GM18951 (cell line): ENCODE data around the gene TFB2M.
"Not testable (repeated sequence)": the region's sequence is repeated elsewhere in the genome, so short reads cannot be mapped to it uniquely, and the experiment has no call there.

Experiments used
- POLR2A ChIP-seq: IDR thresholded peaks from 4 replicates; pipeline ENCODE4 v1.6.1; 2011; ENCODE audit warnings: mild to moderate bottlenecking; ENCODE audit not compliant: insufficient read length, insufficient read depth; ENCODE audit errors: extremely low read depth
- in situ Hi-C: fragments of 300-500 bp; cut with MboI; formaldehyde crosslinking; loops from one replicate; pipeline ENCODE4 v1.12.0; 2022; ENCODE audit warnings: low sequenced_read_pairs, mixed read lengths, inconsistent platforms; ENCODE audit not compliant: unreplicated experiment

The TFB2M gene, protein sequence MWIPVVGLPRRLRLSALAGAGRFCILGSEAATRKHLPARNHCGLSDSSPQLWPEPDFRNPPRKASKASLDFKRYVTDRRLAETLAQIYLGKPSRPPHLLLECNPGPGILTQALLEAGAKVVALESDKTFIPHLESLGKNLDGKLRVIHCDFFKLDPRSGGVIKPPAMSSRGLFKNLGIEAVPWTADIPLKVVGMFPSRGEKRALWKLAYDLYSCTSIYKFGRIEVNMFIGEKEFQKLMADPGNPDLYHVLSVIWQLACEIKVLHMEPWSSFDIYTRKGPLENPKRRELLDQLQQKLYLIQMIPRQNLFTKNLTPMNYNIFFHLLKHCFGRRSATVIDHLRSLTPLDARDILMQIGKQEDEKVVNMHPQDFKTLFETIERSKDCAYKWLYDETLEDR

GRCh38 chr1:246566128-246566812 lies at the start of gene TFB2M, which contains the start of gene CNST:
Gene TFB2M (minus strand): TSS chr1:246566261. CDS start chr1:246566138, 123 bp downstream.
Gene CNST (plus strand): TSS chr1:246566456. CDS start chr1:246591563, 25,107 bp downstream.
- peak; percentile 89 for TF ChIP-seq POLR2A
- in situ Hi-C loops: no loop called here

- no peak for TF ChIP-seq POLR2A
- in situ Hi-C loops: no loop called here
These were observed 47.2 kb upstream of the TFB2M start for GRCh38 chr1:246613096-246613758.

DNA sequence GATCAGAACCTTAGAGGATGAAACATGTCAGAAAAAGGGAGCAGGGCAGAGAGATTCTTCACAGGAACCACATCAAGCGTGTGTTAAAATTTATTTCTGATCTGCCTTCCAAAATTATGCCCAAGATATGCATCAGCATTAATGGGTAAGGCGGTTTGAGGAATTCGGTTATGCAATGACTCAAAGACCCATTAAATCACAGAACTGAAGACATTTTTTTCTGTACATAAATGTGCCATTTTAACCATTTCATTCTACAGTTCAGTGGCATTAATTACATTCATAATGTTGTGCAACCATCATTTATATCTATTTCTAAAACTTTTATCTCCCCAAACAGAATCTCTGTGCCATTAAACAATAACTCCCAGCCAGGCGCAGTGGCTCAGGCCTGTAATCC lies 43.6 kb upstream of the TFB2M start:
- no peak for TF ChIP-seq POLR2A
- in situ Hi-C loops: no loop called here

- in situ Hi-C loops: no loop called here
- TF ChIP-seq POLR2A: no peak
These were observed 42.7 kb upstream of the TFB2M start for GRCh38 chr1:246608616-246609376.

DNA sequence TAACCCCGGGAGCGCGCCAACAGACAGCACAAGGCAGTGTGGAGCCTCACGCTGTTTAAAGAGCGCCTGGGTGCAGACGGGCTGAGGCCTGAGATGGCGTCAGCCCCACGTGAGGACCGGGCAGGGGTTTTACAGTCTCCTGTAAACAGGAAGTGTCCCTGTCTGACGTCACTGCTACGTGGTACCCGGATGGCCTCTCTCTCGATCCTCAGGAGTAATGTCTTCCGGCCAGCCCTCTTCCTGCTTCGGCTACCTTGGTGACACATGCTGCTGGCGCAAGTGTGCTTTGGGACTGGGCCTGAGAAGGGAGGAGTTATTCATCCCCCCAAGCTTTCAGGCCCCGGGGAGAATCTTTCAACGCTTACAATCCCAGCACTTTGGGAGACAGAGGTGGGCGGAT lies 41.4 kb upstream of the TFB2M start:
- in situ Hi-C loops: no loop called here
- TF ChIP-seq POLR2A: no peak

DNA sequence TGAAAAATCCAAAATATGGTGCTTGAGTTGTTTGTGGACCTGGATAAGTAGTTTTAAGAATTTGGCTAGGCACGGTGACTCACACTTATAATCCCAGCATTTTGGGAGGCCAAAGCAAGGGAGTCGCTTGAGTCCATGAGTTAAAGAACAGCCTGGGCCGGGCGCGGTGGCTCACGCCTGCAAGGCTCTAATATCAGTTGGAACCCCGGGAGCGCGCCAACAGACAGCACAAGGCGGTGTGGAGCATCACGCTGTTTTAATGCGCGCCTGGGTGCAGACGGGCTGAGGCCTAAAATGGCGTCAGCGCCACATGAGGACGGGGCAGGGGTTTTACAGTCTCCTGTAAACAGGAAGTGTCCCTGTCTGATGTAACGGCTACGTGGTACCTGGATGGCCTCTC lies 39.2 kb upstream of the TFB2M start:
- in situ Hi-C loops: not testable (repeated sequence)

GRCh38 chr1:246602194-246602593 lies 36.1 kb upstream of the TFB2M start:
- in situ Hi-C loops: no loop called here
- TF ChIP-seq POLR2A: no peak

GRCh38 chr1:246600579-246600978 lies 34.5 kb upstream of the TFB2M start:
- no peak for TF ChIP-seq POLR2A
- in situ Hi-C loops: no loop called here

GRCh38 chr1:246599315-246599714 lies 33.3 kb upstream of the TFB2M start:
- no peak for TF ChIP-seq POLR2A
- in situ Hi-C loops: no loop called here

DNA sequence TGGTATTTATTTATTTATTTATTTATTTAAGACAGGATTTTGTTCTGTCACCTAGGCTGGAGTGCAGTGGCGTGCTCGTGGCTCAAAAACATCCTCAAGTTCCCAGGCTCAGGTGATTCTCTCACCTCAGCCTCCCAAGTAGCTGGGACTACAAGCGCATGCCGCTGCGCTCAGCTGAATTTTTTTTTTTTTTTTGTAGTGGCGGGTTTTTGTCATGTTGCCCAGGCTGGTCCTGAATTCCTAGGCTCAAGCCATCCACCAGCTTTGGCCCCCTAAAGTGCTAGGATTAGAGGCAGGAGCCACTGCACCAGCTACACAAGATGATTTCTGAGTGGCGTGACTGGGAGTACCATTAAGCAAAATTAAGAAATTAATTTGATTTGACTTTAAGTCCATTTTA lies 31.9 kb upstream of the TFB2M start:
- TF ChIP-seq POLR2A: no peak
- in situ Hi-C loops: no loop called here

DNA sequence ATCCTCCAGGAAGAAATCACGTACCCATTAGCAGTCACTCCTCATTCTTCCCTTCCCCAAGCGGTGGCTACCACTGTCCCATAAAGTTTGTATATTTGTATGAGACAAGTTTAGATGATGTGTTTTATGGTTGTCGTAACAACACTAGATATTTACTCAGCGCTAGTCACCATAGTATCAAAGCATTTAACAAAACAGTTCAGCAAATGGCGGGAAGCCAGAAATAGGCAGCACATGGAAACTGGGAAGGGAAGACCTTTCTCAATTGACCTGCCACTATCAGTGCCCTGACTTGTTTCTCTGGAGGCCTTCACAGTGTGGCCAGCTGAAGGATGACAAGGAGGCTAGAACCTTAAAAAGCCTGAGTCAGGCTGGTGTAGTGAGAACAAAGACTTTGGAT lies 31.3 kb upstream of the TFB2M start:
- no peak for TF ChIP-seq POLR2A
- in situ Hi-C loops: no loop called here

DNA sequence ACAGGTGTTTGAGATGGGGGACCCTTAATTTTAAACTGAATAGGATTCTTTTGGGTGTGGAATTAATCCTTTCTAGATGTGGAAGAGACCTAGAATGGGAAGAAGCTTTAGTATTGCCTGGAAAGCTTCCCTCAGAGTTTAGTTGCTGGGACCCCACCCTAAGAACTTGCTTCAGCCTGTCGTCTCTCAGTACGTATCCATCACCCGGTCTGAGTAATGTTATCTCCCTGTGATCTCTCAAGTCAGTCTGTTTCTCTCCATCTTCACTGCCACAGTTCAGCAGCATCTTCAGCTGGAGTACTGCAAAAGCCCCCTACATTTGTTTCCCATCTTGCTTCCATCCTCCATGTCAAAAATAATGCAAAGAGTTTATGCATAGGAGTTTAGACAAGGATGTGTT lies 29.1 kb upstream of the TFB2M start:
- in situ Hi-C loops: no loop called here
- no peak for TF ChIP-seq POLR2A

DNA sequence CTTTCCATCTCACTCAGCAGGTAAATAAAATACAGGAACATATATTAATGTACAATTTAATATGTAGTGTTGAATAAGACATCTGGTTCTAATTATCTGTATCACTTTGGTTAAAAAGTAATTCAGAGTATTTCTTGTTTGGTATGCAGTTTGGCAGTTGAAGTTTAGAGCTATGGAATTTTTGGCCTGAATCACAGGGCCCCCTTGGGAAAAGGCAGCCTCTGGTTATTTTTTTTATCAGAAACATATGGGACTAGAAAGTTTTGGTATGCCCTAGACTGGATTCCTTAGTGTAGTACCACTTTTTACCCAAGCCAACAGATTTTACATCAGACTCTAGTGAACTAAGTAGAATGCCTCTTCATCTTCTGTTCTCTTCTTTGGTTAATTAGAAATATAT lies 26.6 kb upstream of the TFB2M start:
- no peak for TF ChIP-seq POLR2A
- in situ Hi-C loops: no loop called here
